HTERT RPE-1 (cell line): ENCODE data around the gene ASTL.

ENCODE experiments used
- in situ Hi-C: fragments of 300-500 bp; cut with MboI; formaldehyde crosslinking; loops from 4 replicates; pipeline ENCODE4 v1.14.3; 2020; ENCODE audit warnings: low sequenced_read_pairs

The ASTL gene

GRCh38 chr2:96159084-96159830 lies 21.0 kb upstream of the ASTL start:
- in situ Hi-C loops, result no loop called here

GRCh38 chr2:96158554-96158940 lies 20.2 kb upstream of the ASTL start:
- in situ Hi-C loops, result no loop called here

GRCh38 chr2:96157649-96158553 lies 19.6 kb upstream of the ASTL start:
- in situ Hi-C loops, result no loop called here

GRCh38 chr2:96156926-96157648 lies 18.8 kb upstream of the ASTL start:
- in situ Hi-C loops, result no loop called here

- in situ Hi-C loops, result no loop called here
Measured at GRCh38 chr2:96156011-96156820, 17.9 kb upstream of the ASTL start.

- in situ Hi-C loops, result no loop called here
Measured at GRCh38 chr2:96154506-96155380, 16.4 kb upstream of the ASTL start.

- in situ Hi-C loops, result no loop called here
Measured at GRCh38 chr2:96153991-96154431, 15.7 kb upstream of the ASTL start.

GRCh38 chr2:96153291-96153713 lies 15.0 kb upstream of the ASTL start:
- in situ Hi-C loops, result no loop called here

GRCh38 chr2:96152304-96153161 lies 14.2 kb upstream of the ASTL start:
- in situ Hi-C loops, result no loop called here

- in situ Hi-C loops, result no loop called here
Measured at GRCh38 chr2:96151595-96152303, 13.4 kb upstream of the ASTL start.

GRCh38 chr2:96150791-96151594 lies 12.7 kb upstream of the ASTL start:
- in situ Hi-C loops, result no loop called here

GRCh38 chr2:96150007-96150640 lies 11.8 kb upstream of the ASTL start:
- in situ Hi-C loops, result no loop called here

GRCh38 chr2:96148410-96149217 lies 10.3 kb upstream of the ASTL start:
- in situ Hi-C loops, result no loop called here

- in situ Hi-C loops, result no loop called here
Measured at GRCh38 chr2:96147593-96148201, 9.4 kb upstream of the ASTL start.

- in situ Hi-C loops, result no loop called here
Measured at GRCh38 chr2:96146881-96147592, 8.7 kb upstream of the ASTL start.
